Globus pallidus (tissue), 1 donor: Measurements from ENCODE around the gene CELA3A.
"Not testable (repeated sequence)": the region's sequence is repeated elsewhere in the genome, so short reads cannot be mapped to it uniquely, and the experiment has no call there.

ENCODE experiments used
- DNase-seq: peaks from one replicate; pipeline ENCODE4 v3.0.0-alpha.2; 2015; ENCODE audit warnings: low spot score

Gene CELA3A

GRCh38 chr1:22018583-22019559 lies 17.4 kb downstream of the CELA3A start:
- peak; percentile 5 for DNase-seq

GRCh38 chr1:22021061-22021460 lies 19.6 kb downstream of the CELA3A start:
- DNase-seq: no peak

GRCh38 chr1:22024485-22025367 lies 23.3 kb downstream of the CELA3A start:
- peak; percentile 6 for DNase-seq

GRCh38 chr1:22025368-22026155 lies 24.1 kb downstream of the CELA3A start:
- DNase-seq: peak; percentile 82

GRCh38 chr1:22026924-22027289 lies 25.4 kb downstream of the CELA3A start:
- DNase-seq: no peak

- DNase-seq: no peak
Measured at GRCh38 chr1:22030057-22030456, 28.6 kb downstream of the CELA3A start.

- no peak for DNase-seq
Measured at GRCh38 chr1:22030473-22030872, 29.0 kb downstream of the CELA3A start.

- DNase-seq: no peak
Measured at GRCh38 chr1:22031214-22031962, 29.9 kb downstream of the CELA3A start.

- DNase-seq: not testable (repeated sequence)
Measured at GRCh38 chr1:22034834-22035233, 33.4 kb downstream of the CELA3A start.

- DNase-seq: no peak
Measured at GRCh38 chr1:22037520-22037919, 36.1 kb downstream of the CELA3A start.

- DNase-seq: peak; percentile 81
Measured at GRCh38 chr1:22038036-22038435, 36.6 kb downstream of the CELA3A start.

GRCh38 chr1:22039594-22040285 lies 38.3 kb downstream of the CELA3A start:
- no peak for DNase-seq

- DNase-seq: no peak
Measured at GRCh38 chr1:22040286-22040623, 38.8 kb downstream of the CELA3A start.

- no peak for DNase-seq
Measured at GRCh38 chr1:22041505-22041904, 40.0 kb downstream of the CELA3A start.

GRCh38 chr1:22043198-22043769 lies 41.8 kb downstream of the CELA3A start:
- DNase-seq: no peak

GRCh38 chr1:22044690-22045420 lies 43.4 kb downstream of the CELA3A start:
- no peak for DNase-seq

- DNase-seq: no peak
Measured at GRCh38 chr1:22045604-22046228, 44.3 kb downstream of the CELA3A start.

GRCh38 chr1:22048351-22049192 lies 47.1 kb downstream of the CELA3A start:
- no peak for DNase-seq
